Osteoblast (primary cell): ENCODE data around the gene PKD1L1. TPM values are rescaled to one million over a fixed set of nuclear protein-coding genes. Genes with fewer than 3 reads are reported as not detected.

ENCODE experiments used
- DNase-seq: peaks from one replicate; pipeline ENCODE4 v3.0.0; 2011; ENCODE audit warnings: low spot score, mixed read lengths; ENCODE audit not compliant: insufficient read length; ENCODE audit errors: missing footprints
- H2AFZ ChIP-seq: 2 replicates; pipeline ENCODE4 v1.6.0; 2011; ENCODE audit warnings: mild to moderate bottlenecking, low read length
- H3K27ac ChIP-seq: 2 replicates; pipeline ENCODE4 v1.5.1; 2011; ENCODE audit warnings: mild to moderate bottlenecking, low read depth, low read length, moderate library complexity
- H3K27me3 ChIP-seq: 2 replicates; pipeline ENCODE4 v1.6.0; 2012; ENCODE audit warnings: mild to moderate bottlenecking, control low read depth, inconsistent platforms, low read length, moderate library complexity; ENCODE audit not compliant: insufficient read depth
- H3K36me3 ChIP-seq: 2 replicates; pipeline ENCODE4 v1.5.1; 2011; ENCODE audit warnings: mild to moderate bottlenecking, low read length, control low read depth, moderate library complexity; ENCODE audit not compliant: insufficient read depth
- H3K4me1 ChIP-seq: 2 replicates; pipeline ENCODE4 v1.5.1; 2011; ENCODE audit warnings: mild to moderate bottlenecking, low read length, control low read depth, moderate library complexity; ENCODE audit not compliant: insufficient read depth
- H3K4me2 ChIP-seq: 2 replicates; pipeline ENCODE4 v1.6.0; 2011; ENCODE audit warnings: mild to moderate bottlenecking, low read length; ENCODE audit not compliant: insufficient read depth
- H3K4me3 ChIP-seq: fragments of 200-600 bp; sonication (generic); 3 replicates; pipeline ENCODE4 v1.5.1; 2012; ENCODE audit warnings: mild to moderate bottlenecking, low read length, inconsistent platforms; ENCODE audit not compliant: insufficient read depth
- H3K79me2 ChIP-seq: 2 replicates; pipeline ENCODE4 v1.6.0; 2012; ENCODE audit warnings: mild to moderate bottlenecking, low read length, control low read depth, inconsistent platforms; ENCODE audit not compliant: insufficient read depth
- H3K9me3 ChIP-seq: 2 replicates; pipeline ENCODE4 v1.5.1; 2011; ENCODE audit warnings: low read depth, low read length, control low read depth
- H4K20me1 ChIP-seq: 2 replicates; pipeline ENCODE4 v1.6.0; 2012; ENCODE audit warnings: mild to moderate bottlenecking, low read length, control low read depth; ENCODE audit not compliant: insufficient read depth
- CTCF ChIP-seq: IDR thresholded peaks from 2 replicates; pipeline ENCODE4 v1.5.1; 2011; ENCODE audit warnings: mild to moderate bottlenecking, low read depth, low read length, moderate library complexity; ENCODE audit errors: extremely low read depth
- total RNA-seq: library from RNA; depleted of rRNA; stranded (reverse); fragments of >200 nt; gene quantifications from 2 replicates; pipeline ENCODE4 v1.2.3, GENCODE V29; 2012

PKD1L1 gene
- total RNA-seq, 1 donor, result under 0.01 TPM

- no peaks in the 10 kb centered on the region for H4K20me1 ChIP-seq
- no peak overlapping the region for H2AFZ ChIP-seq
- no peaks in the 10 kb centered on the region for H3K36me3 ChIP-seq
- no peaks in the 10 kb centered on the region for H3K79me2 ChIP-seq
- H3K27me3 ChIP-seq, result peaks cover 32% of the 10 kb centered on the region
- H3K4me2 ChIP-seq, result no peak overlapping the region
- H3K9me3 ChIP-seq, result no peaks in the 10 kb centered on the region
- no peak for DNase-seq
- no peak overlapping the region for H3K27ac ChIP-seq
- H3K4me3 ChIP-seq, result no peak overlapping the region
- TF ChIP-seq CTCF, result no peak
- H3K4me1 ChIP-seq, result no peaks in the 10 kb centered on the region
Observed at GRCh38 chr7:47885987-47886811, 62.1 kb downstream of the PKD1L1 start.

- Histone ChIP-seq H3K79me2 (no peaks in the 10 kb centered on the region), H3K4me1 (no peaks in the 10 kb centered on the region), H3K9me3 (no peaks in the 10 kb centered on the region), H2AFZ (no peak overlapping the region), H3K4me2 (no peak overlapping the region), H3K27me3 (peaks cover 35% of the 10 kb centered on the region), H4K20me1 (no peaks in the 10 kb centered on the region), H3K4me3 (no peak overlapping the region), H3K36me3 (no peaks in the 10 kb centered on the region), H3K27ac (no peak overlapping the region)
- no peak for DNase-seq
- no peak for TF ChIP-seq CTCF
Observed at GRCh38 chr7:47885309-47885986, 62.8 kb downstream of the PKD1L1 start.

- Histone ChIP-seq H3K36me3 (no peaks in the 10 kb centered on the region), H3K27ac (no peak overlapping the region), H2AFZ (no peak overlapping the region), H3K4me2 (no peak overlapping the region), H3K9me3 (no peaks in the 10 kb centered on the region), H4K20me1 (no peaks in the 10 kb centered on the region), H3K79me2 (no peaks in the 10 kb centered on the region), H3K4me3 (no peak overlapping the region), H3K4me1 (no peaks in the 10 kb centered on the region), H3K27me3 (peaks cover 35% of the 10 kb centered on the region)
- DNase-seq, result no peak
- TF ChIP-seq CTCF, result no peak
Observed at GRCh38 chr7:47884675-47885074, 63.6 kb downstream of the PKD1L1 start.

- Histone ChIP-seq H3K27me3 (peaks cover 35% of the 10 kb centered on the region), H2AFZ (no peak overlapping the region), H3K36me3 (no peaks in the 10 kb centered on the region)
Observed at GRCh38 chr7:47882635-47883034, 65.6 kb downstream of the PKD1L1 start.

More at GRCh38 chr7:47882635-47883034, 65.6 kb downstream of the PKD1L1 start:
- Histone ChIP-seq H3K4me1 (no peaks in the 10 kb centered on the region), H3K27ac (no peak overlapping the region), H4K20me1 (no peaks in the 10 kb centered on the region), H3K4me2 (no peak overlapping the region), H3K4me3 (no peak overlapping the region), H3K79me2 (no peaks in the 10 kb centered on the region), H3K9me3 (no peaks in the 10 kb centered on the region)
- DNase-seq, result no peak
- TF ChIP-seq CTCF, result no peak
